G401.6 (cell line): ENCODE results near the gene CELF1.
A peak's percentile ranks its signal among the peaks of the same experiment; 100 is the strongest.

ENCODE experiments used
- FAIRE-seq: peaks from 2 replicates; lab custom pipeline; 2012; peaks lifted over from hg19 to GRCh38; lab: Jason Lieb, UNC

The CELF1 gene

DNA sequence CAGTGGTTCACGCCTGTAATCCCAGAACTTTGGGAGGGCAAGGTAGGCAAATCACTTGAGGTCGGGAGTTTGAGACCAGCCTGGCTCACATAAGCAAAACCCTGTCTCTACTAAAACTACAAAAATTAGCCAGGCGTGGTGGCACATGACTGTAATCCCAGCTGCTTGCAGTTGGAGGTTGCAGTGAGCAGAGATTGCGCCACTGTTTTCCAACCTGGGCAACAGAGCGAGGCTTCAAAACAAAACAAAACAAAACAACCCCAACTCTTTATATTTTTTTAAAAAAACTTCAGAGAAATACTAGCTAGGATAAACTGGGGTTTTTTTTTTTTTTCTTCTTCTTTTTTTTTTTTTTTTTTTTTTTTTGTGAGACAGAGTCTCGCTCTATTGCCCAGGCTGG, 72.2 kb downstream of the CELF1 start:
- FAIRE-seq = no peak

DNA sequence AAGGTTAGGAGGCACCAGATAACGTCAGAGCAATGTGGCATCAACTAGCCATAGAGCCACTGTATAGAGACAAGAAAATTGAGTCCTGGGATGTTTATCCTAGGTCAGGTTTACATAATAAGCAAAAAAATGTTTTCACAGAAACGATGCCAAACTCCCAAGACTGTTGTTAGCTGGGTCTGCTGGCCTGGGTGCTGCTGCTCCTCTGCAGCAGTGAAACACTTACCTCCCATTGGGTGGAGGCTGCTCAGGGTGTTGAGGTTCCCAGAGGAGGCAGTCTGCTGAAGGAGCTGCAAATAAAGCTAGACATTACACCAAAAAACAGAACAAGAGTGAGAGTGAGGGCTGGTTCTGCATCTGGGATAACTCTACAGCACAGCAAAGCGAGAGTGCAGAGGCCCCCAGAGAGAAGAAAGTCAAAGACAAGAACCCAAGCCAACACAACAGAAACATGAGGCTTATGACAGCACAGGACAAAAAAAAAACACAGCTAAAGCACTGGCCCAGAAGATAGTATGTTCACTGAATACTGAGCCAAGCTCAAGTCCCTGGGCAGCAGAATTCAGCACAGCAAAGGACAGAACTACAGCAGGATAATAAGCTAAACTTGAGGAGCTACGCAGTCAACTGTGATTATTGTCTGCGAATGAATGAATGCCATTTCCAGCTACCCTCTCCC, 74.1 kb downstream of the CELF1 start:
- FAIRE-seq = no peak

DNA sequence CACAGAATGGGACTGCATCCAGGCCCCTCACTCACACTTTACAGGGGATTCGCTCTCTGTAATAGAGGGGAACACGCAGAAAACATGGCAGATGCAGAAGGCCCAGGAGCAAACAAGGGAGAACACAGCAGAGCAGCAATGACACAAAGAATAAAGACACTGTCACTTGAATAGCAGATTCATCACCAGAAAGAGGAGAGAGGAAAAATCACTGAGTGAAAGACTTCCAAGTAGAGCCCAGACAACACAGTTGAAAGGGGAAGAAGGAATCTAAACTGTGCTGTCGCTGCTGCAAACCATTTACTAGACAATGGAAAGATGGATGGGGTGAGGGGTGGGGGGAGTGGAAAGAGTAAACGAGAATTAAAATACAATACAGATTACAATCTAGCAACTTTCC, 75.2 kb downstream of the CELF1 start:
- FAIRE-seq = no peak

DNA sequence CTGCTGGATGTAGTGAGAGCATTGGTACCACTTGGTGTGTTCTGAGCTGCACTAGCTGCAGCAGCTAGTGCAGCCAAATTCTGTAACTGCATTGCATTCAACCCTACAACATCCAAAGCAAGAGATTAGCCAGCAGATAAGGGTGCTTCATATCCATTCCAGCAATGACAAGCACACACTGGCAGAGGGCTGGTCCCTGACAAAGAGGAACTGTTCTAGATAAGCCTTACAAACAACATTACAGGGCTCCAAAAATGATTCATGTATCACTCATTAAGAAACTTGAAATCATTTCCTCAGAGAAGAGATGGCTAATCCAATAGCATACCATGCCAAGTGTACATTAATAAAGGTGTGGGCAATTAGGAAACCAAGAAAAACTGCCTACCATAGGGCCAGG, 75.6 kb downstream of the CELF1 start:
- no peak for FAIRE-seq

DNA sequence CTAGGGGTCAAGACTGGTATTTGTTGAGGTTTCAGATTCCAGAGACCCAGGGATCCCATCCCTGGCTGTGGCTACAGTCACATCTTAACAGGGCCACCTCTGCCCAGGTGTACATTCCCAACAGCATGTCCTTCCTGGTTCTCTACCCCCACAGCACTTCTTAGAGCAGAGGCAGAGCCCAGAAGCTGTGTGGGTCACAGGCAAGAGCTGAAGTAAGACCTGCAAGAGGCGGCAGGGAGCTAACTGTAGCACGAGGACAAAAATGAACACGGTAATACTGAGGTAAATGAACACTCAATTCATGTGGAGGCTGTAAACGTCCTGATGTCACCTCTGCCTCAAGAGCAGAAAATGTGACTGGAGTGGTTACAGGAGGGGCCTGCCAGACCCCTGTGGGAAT, 82.3 kb downstream of the CELF1 start:
- no peak for FAIRE-seq

DNA sequence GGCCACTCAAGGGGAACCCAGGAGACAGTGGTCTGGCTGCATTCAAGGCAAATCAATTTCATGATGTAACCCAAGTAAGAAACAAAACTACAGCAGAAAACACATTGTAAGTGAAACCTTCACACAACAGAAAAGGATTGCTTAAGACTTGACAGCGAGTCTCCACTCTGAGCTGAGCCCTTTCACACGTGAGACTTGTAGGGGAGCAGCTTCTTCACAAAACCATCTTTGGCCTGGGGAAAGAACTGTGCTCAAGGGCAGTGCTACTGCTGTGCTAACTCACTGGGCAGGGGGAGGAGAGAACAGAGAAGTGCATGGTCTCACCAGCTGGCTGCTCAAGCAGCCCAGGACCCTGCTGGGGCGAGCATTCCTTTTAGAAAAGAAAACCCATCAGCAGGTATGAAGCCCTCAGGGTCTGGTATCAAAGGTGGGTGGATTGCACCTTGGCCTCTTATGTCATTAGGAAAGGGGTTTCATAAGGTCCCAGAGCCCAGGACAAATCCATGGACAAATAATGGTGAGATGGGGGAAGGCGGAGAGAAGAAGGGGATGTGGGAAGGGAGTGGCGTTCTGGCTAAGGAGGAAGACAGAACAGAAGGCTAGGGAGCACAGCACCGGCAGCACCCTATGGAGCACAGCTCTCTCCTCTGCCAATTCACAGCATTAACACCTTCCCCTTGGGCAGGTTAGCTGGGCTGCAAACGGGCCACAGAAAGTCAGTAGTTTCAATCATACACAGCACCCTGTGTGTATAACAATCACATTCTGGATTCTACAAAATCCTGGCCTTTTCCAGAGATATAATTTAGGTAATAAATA, 83.4 kb downstream of the CELF1 start:
- FAIRE-seq = no peak

DNA sequence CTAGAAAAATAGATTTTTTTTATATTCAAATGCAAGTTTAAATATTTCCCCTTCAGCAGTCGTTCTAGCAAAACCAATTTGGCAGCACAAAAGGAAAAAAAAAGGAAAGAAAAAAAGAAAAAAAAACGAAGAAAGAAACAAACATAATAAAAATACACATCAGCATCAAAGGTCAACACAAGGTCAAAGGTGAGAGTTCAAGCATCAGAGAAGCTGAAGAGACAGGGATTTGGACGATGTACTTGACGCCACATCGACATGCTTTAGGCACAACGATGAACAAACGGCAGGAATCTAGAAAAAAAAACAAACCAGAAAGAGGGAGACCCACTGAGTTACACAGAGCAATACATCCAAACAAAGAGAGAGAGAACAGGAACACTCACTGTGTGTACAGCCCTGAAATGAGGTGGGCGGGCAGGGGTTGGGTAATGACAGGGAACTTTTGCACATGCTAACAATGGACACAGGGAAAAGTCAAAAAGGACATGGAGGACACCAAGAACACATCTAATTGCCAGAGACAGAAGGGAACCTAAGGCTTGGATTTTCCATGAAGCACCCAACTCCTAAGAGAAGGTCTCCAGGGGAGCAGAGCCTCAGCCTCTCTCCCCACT, 84.2 kb downstream of the CELF1 start:
- no peak for FAIRE-seq

DNA sequence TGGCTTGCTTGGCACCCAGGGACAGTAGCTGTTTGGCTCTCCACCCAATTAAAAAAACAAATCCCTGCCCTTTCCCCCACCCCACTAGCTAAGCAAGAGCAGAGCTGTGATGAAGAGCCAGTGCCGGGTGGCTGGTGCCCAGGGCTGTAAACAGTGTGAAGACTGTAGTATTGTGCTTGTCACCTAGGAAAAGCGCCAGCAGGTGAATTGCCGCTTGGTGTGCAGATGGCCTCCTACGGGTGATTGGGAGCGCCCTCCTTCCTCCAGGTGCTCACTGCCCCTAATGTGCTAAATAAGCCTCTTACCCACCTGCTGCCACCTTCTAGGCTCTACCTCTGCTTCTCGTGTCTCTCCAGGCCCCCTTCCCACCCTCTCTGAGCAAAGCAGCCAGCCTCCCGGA, 85.6 kb downstream of the CELF1 start:
- FAIRE-seq = no peak

DNA sequence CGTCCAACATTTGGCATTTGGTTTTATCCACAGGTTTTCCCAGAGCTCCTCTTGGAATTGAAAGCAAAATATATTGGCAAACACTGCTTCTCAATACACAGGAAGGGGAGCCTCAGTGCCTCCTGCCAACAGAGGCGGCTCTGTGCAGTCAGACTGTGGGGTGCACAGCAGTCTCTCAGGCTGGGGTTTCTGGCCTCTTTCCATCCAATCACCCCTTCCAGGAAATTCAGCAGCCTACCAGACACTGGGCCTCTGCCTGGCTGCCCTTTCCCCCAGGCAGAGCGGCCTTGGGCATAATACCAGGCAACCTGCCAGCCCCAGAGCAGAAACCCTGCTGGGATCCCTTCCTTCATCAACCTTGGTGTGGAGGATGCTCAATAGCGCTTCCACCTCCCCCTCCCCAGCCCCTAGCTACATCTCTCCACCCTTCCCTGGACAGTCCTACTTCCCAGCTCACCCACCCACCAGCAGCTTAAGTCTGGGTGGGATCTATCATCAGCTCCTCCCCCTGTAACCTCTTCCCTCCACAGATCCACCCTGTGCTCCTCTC, 86.2 kb downstream of the CELF1 start:
- FAIRE-seq = no peak

DNA sequence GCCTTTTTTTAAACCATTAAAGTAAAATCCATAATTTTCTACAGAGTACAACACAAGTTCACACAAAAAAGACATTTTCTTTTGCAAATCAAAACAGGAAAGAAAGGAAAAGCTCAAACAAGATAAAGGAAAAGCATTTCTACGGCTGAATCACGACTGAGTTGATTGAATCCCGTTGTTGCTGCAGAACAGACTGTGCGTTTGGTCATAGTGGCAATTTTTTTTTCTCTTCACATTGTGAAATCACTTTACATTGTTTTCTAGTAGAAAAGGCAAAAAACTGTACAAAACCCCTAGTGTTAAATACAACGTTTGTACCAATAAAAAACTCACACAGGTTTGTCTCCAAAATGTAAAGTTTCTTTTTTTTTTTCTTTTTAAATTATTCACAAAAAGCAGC, 86.7 kb downstream of the CELF1 start:
- FAIRE-seq = no peak

DNA sequence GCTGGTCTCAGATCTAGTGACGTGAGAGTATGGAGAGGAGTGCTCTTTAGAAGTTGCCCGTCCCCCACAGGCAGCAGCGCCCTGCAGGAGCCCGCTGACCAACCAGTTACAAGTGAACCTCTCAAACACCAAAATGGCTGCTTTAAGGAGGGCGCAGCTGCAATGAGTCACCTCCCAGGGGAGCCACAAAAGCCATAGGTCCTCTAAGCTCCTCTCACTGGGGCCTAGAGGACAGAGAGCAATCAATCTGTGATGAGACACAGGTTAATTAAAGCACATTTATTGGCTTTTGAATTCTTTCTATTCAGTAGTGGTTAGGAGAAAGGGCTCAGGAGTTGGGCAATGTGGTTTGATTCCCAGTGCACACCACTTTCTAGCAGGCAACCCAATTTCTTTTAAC, 88.4 kb downstream of the CELF1 start:
- no peak for FAIRE-seq

DNA sequence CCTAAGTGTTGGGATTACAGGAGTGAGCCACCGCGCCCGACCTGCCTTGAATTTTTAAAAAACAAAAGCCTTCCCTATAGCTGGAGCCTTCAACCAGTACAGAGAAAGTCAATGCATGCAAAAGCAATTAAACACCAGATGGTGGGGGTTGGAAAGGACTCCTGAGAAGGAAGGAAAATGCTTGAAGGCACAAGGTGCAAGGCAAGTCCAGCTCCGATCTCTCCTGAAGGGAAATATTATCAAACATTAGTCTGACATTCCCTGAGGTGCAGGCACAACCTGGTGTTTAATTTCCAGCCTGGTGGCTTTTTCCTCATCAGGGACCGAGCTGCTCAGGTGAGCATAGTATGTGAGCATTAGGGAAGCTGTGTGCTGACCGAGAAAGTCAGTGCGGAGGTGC, 91.1 kb downstream of the CELF1 start:
- no peak for FAIRE-seq

DNA sequence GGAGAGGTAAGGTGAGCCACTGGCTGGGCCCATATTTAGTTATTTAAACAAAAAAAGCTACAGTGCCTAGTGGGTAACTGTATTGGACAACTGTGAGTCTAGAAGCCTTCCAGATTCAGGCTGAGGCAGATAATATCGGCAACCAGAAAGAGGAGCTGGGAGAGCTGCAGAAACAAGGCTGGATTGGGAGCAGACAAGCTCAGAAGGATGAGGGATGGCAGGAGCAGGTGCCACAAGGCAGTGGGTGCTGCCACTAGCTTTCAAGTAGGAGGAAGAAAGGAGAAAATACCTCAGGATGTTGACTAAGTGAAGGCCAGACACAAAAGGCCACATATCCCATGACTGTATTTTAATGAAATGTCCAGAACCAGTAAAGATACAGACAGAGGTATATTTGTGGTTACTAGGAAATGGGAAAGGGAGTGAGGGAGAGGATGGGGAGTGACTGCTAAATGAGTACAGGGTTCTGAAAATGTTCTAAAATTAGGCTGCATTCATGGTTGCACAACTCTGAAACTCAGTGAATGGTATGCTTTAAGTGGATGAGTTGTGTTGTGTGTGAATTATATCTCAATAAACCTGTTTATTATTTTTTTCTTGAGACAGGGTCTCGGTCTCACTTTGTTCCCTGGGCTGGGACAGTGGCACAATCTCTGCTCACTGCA, 92.2 kb downstream of the CELF1 start:
- no peak for FAIRE-seq

DNA sequence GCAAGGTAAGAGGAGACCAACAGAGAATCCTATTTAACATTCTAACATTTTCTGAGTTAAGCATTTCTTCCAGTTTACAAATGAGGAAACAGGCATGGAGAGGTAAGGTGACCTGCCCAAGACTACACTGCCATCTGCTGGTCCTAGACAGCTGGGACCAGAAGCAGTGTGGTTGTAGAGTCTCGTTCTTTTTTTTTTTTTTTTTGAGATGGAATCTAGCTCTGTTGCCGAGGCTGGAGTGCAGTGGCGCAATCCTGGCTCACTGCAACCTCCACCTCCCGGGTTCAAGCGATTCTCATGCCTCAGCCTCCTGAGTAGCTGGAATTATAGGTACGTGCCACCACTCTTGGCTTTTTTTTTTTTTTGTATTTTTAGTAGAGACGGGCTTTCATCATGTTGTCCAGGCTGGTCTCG, 98.7 kb downstream of the CELF1 start:
- FAIRE-seq = peak; percentile 89

DNA sequence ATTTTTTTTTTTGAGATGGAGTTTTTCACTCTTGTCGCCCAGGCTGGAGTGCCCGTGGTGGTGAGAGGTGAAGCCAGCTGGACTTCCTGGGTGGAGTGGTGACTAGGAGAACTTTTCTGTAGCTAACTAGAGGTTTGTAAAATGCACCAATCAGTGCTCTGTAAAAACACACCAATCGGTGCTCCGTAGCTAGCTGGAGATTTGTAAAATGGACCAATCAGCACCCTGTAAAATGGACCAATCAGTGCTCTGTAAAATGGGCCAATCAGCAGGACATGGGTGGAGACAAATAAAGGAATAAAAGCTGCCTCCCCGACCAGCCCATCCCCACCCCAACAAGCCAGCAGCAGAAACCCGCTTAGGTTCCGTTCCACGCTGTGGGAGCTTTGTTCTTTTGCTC, 99.6 kb downstream of the CELF1 start:
- FAIRE-seq = no peak

DNA sequence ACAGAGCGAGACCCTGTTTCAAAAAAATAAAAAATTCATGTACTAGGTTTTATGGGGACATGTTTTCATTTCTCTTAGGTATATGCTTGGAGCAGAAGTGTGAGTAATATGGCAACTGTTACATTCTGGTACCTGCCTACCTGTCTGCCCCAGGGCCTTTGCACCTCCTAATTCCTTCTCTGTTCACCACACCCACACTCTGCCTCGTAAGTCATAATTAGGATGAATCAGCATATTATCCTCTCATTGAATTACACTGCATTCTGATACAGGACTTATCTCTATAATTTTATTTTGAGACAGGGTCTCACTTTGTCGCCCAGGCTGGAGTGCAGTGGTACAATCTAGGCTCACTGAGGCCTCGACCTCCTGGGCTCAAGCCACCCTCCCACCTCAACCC, 100.9 kb downstream of the CELF1 start:
- no peak for FAIRE-seq

DNA sequence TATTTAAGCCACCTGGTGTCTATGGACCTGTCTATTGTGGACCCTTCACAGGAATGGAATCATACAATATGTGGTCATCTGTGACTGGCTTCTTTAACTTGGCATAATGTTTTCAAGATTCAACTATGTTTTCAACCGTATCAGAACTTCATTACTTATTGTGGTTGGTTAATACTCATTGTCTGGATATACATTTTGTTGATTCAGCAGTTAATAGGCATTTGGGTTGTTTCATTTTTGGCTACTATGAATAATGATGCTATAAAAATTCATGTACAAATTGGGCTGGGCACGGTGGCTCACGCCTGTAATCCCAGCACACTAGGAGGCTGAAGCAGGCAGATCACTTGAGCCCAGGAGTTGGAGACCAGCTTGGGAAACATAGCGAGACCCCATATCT, 101.5 kb downstream of the CELF1 start:
- no peak for FAIRE-seq

DNA sequence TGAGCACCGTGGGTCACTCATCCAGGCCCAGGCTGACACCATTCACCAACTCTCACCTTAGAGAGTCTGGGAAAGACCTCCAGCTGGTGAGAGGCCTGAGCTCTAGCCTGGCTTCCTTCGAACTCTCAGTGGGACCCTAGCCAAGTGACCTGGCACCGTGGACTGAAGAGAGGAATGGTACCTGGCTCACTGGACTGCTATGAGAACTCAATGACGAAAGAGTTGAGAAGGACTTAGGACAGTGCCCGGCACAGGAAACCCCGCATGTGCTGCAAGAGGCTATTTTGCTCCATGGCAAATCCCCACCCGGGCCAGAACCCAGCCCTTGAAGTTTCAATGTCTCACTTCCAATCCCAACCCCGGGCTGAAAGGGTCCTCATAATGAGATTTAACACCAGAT, 103.4 kb downstream of the CELF1 start:
- FAIRE-seq = no peak

DNA sequence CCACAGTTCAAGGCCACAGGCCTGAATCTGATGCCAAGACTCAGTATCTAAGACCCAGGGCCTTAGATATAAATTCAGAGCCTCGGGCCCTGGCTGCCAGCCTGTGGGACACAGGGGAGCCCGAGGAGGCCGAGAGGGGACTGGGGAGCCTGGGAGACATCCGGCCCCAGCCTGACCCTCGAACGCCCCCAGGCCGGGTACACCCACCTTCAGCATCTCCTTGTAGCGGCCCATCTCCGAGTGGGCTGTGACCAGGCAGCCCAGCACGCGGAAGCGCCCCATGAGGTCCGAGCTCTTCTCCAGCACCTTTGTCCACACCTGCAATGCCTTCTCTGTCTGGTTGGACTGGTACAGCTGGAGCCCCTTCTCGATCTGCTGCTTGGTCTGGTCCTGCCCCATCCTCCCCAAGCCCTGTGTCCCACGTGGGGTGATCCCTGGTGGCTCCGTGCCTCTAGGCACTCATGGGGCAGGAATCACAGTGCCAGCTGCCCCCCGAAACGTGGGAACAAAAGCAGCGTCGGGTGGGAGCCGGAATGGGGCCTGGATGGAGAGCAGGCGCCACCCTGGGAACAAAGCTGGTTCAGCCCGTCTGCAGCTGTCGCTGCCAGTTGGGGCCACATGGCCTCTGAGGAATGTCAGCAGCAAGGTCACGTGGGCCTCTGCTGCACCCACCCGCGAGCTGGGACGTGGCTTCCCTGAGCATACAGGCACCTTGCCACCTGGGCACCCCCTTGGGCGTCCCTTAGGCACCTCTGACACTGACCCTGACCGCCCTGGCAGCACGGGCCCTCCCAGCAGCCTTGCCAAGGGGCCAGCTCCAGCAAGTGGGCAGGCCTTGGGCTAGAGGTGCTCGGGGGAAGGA, 104.1 kb downstream of the CELF1 start, which contains the start of gene RAPSN:
Gene RAPSN, minus strand, starts transcription at position 571 of the 862 bp plus-strand sequence. Its CDS starts 172 bp downstream, at position 399.
- no peak for FAIRE-seq

DNA sequence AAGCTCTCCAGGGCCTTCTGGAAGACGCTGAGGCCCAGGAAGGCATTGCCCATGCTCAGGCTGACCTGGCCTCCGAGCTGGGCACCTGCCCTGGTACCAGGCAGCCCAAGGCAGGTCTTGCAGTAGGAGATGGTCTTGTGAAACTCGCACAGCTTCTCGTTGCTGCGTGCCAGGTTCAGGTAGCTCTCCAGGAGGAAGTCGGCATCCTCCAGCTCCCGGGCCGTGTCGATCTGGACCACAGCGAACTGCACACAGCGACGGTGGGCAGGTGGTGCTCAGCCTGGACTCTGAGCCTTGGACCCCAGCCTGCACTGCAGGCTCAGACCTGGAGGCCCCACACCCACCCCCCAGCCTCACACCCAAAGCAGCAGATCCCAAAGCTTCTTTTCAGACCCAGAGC, 105.0 kb downstream of the CELF1 start:
- no peak for FAIRE-seq

DNA sequence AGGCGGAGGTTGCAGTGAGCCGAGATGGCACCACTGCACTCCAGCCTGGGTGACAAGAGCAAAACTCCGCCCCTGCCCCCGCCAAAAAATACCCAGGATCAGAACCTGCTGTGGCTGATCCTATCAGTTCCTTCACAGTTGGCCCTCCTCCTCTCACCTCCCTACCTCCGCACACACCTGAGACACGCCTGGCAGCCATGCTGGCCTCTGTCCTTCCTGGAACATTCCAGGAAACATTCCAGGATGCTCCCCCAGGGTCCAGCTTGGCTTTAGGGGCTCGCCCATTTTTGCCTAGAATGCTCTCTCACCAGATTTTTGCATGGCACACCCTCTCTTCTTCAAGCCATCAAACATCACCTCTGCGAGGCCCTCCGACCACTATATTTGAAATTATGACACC, 106.1 kb downstream of the CELF1 start:
- FAIRE-seq = no peak

DNA sequence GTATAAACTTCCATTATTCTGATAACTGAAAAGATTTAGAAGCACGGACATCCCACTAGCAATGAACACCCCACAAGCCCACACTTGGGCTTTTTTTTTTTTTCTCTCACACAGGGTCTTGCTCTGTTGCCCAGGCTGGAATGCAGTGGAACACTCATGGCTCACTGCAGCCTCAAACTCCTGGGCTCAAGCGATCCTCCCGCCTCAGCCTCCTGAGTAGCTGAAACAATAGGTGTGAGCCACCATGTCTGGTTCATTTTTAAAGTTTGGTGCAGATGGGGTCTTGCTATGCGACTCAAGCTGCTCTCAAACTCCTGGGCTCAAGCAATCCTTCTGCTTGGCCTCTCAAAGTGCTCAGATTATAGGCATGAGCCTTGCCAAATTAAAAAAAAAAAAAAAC, 107.1 kb downstream of the CELF1 start:
- no peak for FAIRE-seq
